GM15510 (cell line): ENCODE results near the gene RIPOR1.
A peak's percentile ranks its signal among the peaks of the same experiment; 100 is the strongest.

Experiments
- POLR2A ChIP-seq: IDR thresholded peaks from 3 replicates; pipeline ENCODE4 v1.6.1; 2011; ENCODE audit warnings: borderline replicate concordance; ENCODE audit not compliant: insufficient read length; ENCODE audit errors: extremely low read depth

The RIPOR1 gene

GRCh38 chr16:67509016-67509415, 19.6 kb upstream of the RIPOR1 start:
- no peak for TF ChIP-seq POLR2A

- TF ChIP-seq POLR2A: no peak
These were observed 14.2 kb upstream of the RIPOR1 start for GRCh38 chr16:67514382-67514828.

- no peak for TF ChIP-seq POLR2A
These were observed 12.1 kb upstream of the RIPOR1 start for GRCh38 chr16:67516296-67517154.

GRCh38 chr16:67517155-67517445, 11.5 kb upstream of the RIPOR1 start:
- no peak for TF ChIP-seq POLR2A

- TF ChIP-seq POLR2A: peak; percentile 27
These were observed 10.8 kb upstream of the RIPOR1 start for GRCh38 chr16:67517661-67518423.

- peak; percentile 2 for TF ChIP-seq POLR2A
These were observed 10.0 kb upstream of the RIPOR1 start for GRCh38 chr16:67518676-67519075.

GRCh38 chr16:67519242-67519641, 9.4 kb upstream of the RIPOR1 start:
- no peak for TF ChIP-seq POLR2A

GRCh38 chr16:67521095-67521804, 7.4 kb upstream of the RIPOR1 start:
- TF ChIP-seq POLR2A: no peak

GRCh38 chr16:67525176-67525860, 3.3 kb upstream of the RIPOR1 start:
- TF ChIP-seq POLR2A: no peak

GRCh38 chr16:67526149-67526791, 2.4 kb upstream of the RIPOR1 start:
- no peak for TF ChIP-seq POLR2A

GRCh38 chr16:67528870-67529581, 397 bp downstream of the RIPOR1 start:
- peak; percentile 17 for TF ChIP-seq POLR2A

GRCh38 chr16:67529582-67530012, 968 bp downstream of the RIPOR1 start:
- TF ChIP-seq POLR2A: peak; percentile 5
